HEK293 (cell line): ENCODE measurements around the gene NFIX.
A peak's percentile ranks its signal among the peaks of the same experiment; 100 is the strongest.

Experiments used
- CTCF ChIA-PET: fragments of 350-600 bp; formaldehyde crosslinking; extraction: SDS; loops from one replicate; lab custom pipeline; 2021; ENCODE audit warnings: antibody characterized with exemption; lab: Yijun Ruan, JAX
- POLR2A ChIA-PET: fragments of 300-600 bp; formaldehyde crosslinking; extraction: SDS; loops from one replicate; lab custom pipeline; 2020; ENCODE audit warnings: antibody characterized with exemption, inconsistent platforms; lab: Yijun Ruan, JAX
- H3K27ac ChIP-seq: fragments of 200-500 bp; sonication (Bioruptor generic); 2 replicates; pipeline ENCODE4 v1.5.1; 2014; ENCODE audit warnings: low read depth, low read length, control low read depth, inconsistent platforms; ENCODE audit errors: extremely low read depth
- H3K36me3 ChIP-seq, 2 experiments: fragments of 200-500 bp in 1 of 2; sonication (Bioruptor generic) in 1 of 2; 1 replicate in 1 of 2; 2 replicates in 1 of 2; pipeline ENCODE4 v1.5.1; 2014 to 2017; ENCODE audit warnings: inconsistent platforms in 2 of 2, low read length in 2 of 2; ENCODE audit not compliant: control insufficient read depth in 2 of 2, insufficient read depth in 1 of 2
- H3K4me1 ChIP-seq: fragments of 200-500 bp; sonication (Bioruptor generic); 2 replicates; pipeline ENCODE4 v1.5.1; 2014; ENCODE audit warnings: mild to moderate bottlenecking, low read length, inconsistent platforms; ENCODE audit not compliant: control insufficient read depth, insufficient read depth
- H3K4me3 ChIP-seq: 2 replicates; pipeline ENCODE4 v1.5.1; 2011; ENCODE audit warnings: low read depth, mild to moderate bottlenecking, control low read depth, low read length, moderate library complexity
- H3K9me3 ChIP-seq: fragments of 200-500 bp; sonication (Bioruptor generic); 2 replicates; pipeline ENCODE4 v1.5.1; 2014; ENCODE audit warnings: low read depth, low read length, inconsistent platforms; ENCODE audit not compliant: control insufficient read depth, insufficient read depth
- EGR2 ChIP-seq: fragments of 450-650 bp; formaldehyde crosslinking; IDR thresholded peaks from 2 replicates; pipeline ENCODE4 v1.5.1; 2016; ENCODE audit warnings: low read depth, missing biosample characterization, missing genetic modification characterization
- GLIS1 ChIP-seq: fragments of 450-650 bp; formaldehyde crosslinking; IDR thresholded peaks from 2 replicates; pipeline ENCODE4 v1.5.1; 2016; ENCODE audit warnings: missing biosample characterization, missing genetic modification characterization
- RBAK ChIP-seq: fragments of 450-650 bp; formaldehyde crosslinking; IDR thresholded peaks from 2 replicates; pipeline ENCODE4 v1.5.1; 2016; ENCODE audit warnings: missing biosample characterization, missing genetic modification characterization
- YY2 ChIP-seq: fragments of 450-650 bp; formaldehyde crosslinking; IDR thresholded peaks from 2 replicates; pipeline ENCODE4 v1.5.1; 2016; ENCODE audit warnings: missing biosample characterization, missing genetic modification characterization
- ZBTB1 ChIP-seq: fragments of 450-650 bp; formaldehyde crosslinking; IDR thresholded peaks from 2 replicates; pipeline ENCODE4 v1.5.1; 2016; ENCODE audit warnings: missing biosample characterization, missing genetic modification characterization
- ZBTB44 ChIP-seq: fragments of 450-650 bp; IDR thresholded peaks from 2 replicates; pipeline ENCODE4 v1.5.1; 2018; ENCODE audit warnings: missing biosample characterization, mild to moderate bottlenecking, missing genetic modification characterization
- ZFHX2 ChIP-seq: fragments of 450-650 bp; formaldehyde crosslinking; conservative IDR thresholded peaks from 2 replicates; pipeline ENCODE4 v1.5.1; 2016; ENCODE audit warnings: missing biosample characterization, missing genetic modification characterization
- ZFP69B ChIP-seq: fragments of 450-650 bp; formaldehyde crosslinking; IDR thresholded peaks from 2 replicates; pipeline ENCODE4 v1.5.1; 2016; ENCODE audit warnings: missing biosample characterization, missing genetic modification characterization
- ZNF132 ChIP-seq: fragments of 450-650 bp; formaldehyde crosslinking; IDR thresholded peaks from 2 replicates; pipeline ENCODE4 v1.5.1; 2017; ENCODE audit warnings: missing biosample characterization, missing genetic modification characterization, borderline replicate concordance
- ZNF133 ChIP-seq: fragments of 450-650 bp; formaldehyde crosslinking; IDR thresholded peaks from 2 replicates; pipeline ENCODE4 v1.5.1; 2016; ENCODE audit warnings: missing biosample characterization, missing genetic modification characterization
- ZNF221 ChIP-seq: fragments of 450-650 bp; formaldehyde crosslinking; IDR thresholded peaks from 2 replicates; pipeline ENCODE4 v1.5.1; 2017; ENCODE audit warnings: missing biosample characterization, missing genetic modification characterization, borderline replicate concordance
- ZNF280C ChIP-seq: fragments of 450-650 bp; formaldehyde crosslinking; IDR thresholded peaks from 2 replicates; pipeline ENCODE4 v1.5.1; 2016; ENCODE audit warnings: missing biosample characterization, missing genetic modification characterization
- ZNF302 ChIP-seq: fragments of 450-650 bp; formaldehyde crosslinking; IDR thresholded peaks from 2 replicates; pipeline ENCODE4 v1.5.1; 2016; ENCODE audit warnings: missing biosample characterization, missing genetic modification characterization, low read depth
- ZNF354C ChIP-seq: fragments of 450-650 bp; formaldehyde crosslinking; IDR thresholded peaks from 2 replicates; pipeline ENCODE4 v1.5.1; 2016; ENCODE audit warnings: missing biosample characterization, missing genetic modification characterization, low read depth, borderline replicate concordance
- ZNF398 ChIP-seq: fragments of 450-650 bp; formaldehyde crosslinking; IDR thresholded peaks from 2 replicates; pipeline ENCODE4 v1.5.1; 2017; ENCODE audit warnings: missing biosample characterization, missing genetic modification characterization
- ZNF48 ChIP-seq: fragments of 450-650 bp; formaldehyde crosslinking; IDR thresholded peaks from 2 replicates; pipeline ENCODE4 v1.5.1; 2016; ENCODE audit warnings: missing biosample characterization, missing genetic modification characterization
- ZNF518A ChIP-seq: fragments of 450-650 bp; formaldehyde crosslinking; conservative IDR thresholded peaks from 2 replicates; pipeline ENCODE4 v1.5.1; 2016; ENCODE audit warnings: low read depth, missing biosample characterization, missing genetic modification characterization
- ZNF549 ChIP-seq: fragments of 450-650 bp; IDR thresholded peaks from 2 replicates; pipeline ENCODE4 v1.5.1; 2018; ENCODE audit warnings: missing biosample characterization, missing genetic modification characterization, mild to moderate bottlenecking, inconsistent platforms, moderate library complexity
- ZNF692 ChIP-seq: fragments of 450-650 bp; formaldehyde crosslinking; IDR thresholded peaks from 2 replicates; pipeline ENCODE4 v1.5.1; 2016; ENCODE audit warnings: missing biosample characterization, missing genetic modification characterization
- ZSCAN16 ChIP-seq: fragments of 450-650 bp; formaldehyde crosslinking; IDR thresholded peaks from 2 replicates; pipeline ENCODE4 v1.5.1; 2016; ENCODE audit warnings: missing biosample characterization, missing genetic modification characterization

NFIX gene

GRCh38 chr19:13053761-13054625, 58.7 kb downstream of the NFIX start:
- Histone ChIP-seq H3K9me3 (no peaks in the 10 kb centered on the region), H3K27ac (peak overlapping the region; percentile 19; the same call in 1 of the 2 replicates), H3K4me1 (peaks cover 47% of the 10 kb centered on the region), H3K4me3 (no peak overlapping the region), H3K36me3 (no peaks in the 10 kb centered on the region)
- TF ChIP-seq ZNF280C (tag by site-specific recombination) (no peak), ZFHX2 (tag by site-specific recombination) (peak; percentile 64), ZBTB1 (tag by site-specific recombination) (no peak), ZNF48 (tag by site-specific recombination) (no peak), ZNF302 (tag by site-specific recombination) (no peak), ZBTB44 (tag by site-specific recombination) (no peak), EGR2 (tag by site-specific recombination) (peak; percentile 34; the same call in 1 of the 2 replicates), ZNF354C (no peak), GLIS1 (tag by site-specific recombination) (peak; percentile 85), RBAK (no peak), ZNF221 (tag by site-specific recombination) (no peak), ZNF133 (tag by site-specific recombination) (no peak), ZSCAN16 (tag by site-specific recombination) (no peak), YY2 (tag by site-specific recombination) (no peak), ZNF398 (peak; percentile 67), ZNF132 (tag by site-specific recombination) (no peak)
- ChIA-PET POLR2A (interaction anchor here (0.6 to 2.0 kb wide), 11 partner anchors 9 to 875 kb away, joined by 3 to 7 read pairs (median 3); no protein-coding TSS in a partner anchor), CTCF (interaction anchor here (0.6 to 15.8 kb wide), 14 partner anchors 7 to 89 kb away, joined by 3 to 247 read pairs (median 6); no protein-coding TSS in a partner anchor)

- no peaks in the 10 kb centered on the region for H3K9me3 ChIP-seq
- H3K36me3 ChIP-seq: no peaks in the 10 kb centered on the region
- POLR2A ChIA-PET: interaction anchor here (0.6 to 2.0 kb wide), 12 partner anchors 10 to 874 kb away, joined by 3 to 7 read pairs (median 4); no protein-coding TSS in a partner anchor
- peaks cover 47% of the 10 kb centered on the region for H3K4me1 ChIP-seq
- H3K27ac ChIP-seq: peak overlapping the region; percentile 19; the same call in 1 of the 2 replicates
- no peak overlapping the region for H3K4me3 ChIP-seq
- CTCF ChIA-PET: interaction anchor here (0.6 to 15.8 kb wide), 11 partner anchors 15 to 129 kb away, joined by 3 to 247 read pairs (median 6); no protein-coding TSS in a partner anchor
- TF ChIP-seq ZNF692 (tag by site-specific recombination): peak; percentile 96
- TF ChIP-seq ZFP69B (tag by site-specific recombination): peak; percentile 96
- TF ChIP-seq ZNF132 (tag by site-specific recombination): no peak
- no peak for TF ChIP-seq ZNF549 (tag by site-specific recombination)
- TF ChIP-seq ZNF518A: no peak
Measured at GRCh38 chr19:13054626-13055212, 59.4 kb downstream of the NFIX start.
